ENCODE results near the gene SLC19A1. TPM values are rescaled to one million over a fixed set of nuclear protein-coding genes. Genes with fewer than 3 reads are reported as not detected.

The SLC19A1 gene
- total RNA-seq, 1 experiment from 2014 or later = 25.0 TPM

DNA sequence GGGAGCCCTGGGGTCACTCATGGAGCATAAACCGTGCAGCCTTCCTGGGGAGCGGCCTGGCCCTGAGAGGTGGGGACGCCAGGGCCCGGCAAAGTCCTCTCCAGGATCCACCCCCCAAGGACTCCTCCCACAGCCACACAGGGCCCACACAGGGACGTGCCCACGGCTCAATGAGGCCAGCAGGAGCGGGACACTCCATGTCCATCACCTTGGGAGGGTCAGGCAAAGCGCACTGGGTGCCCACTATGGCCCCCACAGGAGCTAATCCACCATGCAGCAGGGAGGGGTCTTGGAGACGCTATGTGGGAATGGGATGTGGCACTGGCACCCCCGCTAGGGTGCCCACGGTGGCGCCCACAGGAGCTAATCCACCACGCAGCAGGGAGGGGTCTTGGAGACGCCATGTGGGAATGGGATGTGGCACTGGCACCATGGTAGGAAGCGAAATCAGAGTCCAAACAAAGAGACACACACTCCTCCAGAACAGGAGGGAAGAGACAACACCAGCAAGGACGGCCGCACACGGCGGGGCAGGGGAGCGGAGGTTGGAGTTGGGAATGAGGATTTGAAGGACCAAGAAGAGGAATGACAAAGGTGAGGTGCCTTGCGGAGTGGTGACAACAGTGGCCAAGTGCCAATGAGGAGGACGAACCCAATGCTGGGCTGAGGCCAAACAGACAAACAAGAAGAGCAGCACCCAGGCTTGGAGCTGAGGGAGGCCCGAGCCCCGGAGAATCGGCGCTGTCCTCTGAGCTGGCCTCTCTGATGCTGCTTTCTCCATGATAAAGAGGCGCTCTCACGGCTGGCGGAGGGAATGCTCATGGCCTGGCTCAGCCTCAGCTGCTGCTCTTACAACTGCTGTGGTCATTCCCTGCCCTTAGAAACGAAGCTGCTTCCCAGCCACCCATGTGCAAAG lies 18.1 kb upstream of the SLC19A1 start:
- Histone ChIP-seq H3K9me2 (ENCODE audit: insufficient read depth) (no peaks in the 10 kb centered on the region), H3K27me3 (ENCODE audit: insufficient read depth, low read depth) (peaks cover 63% of the 10 kb centered on the region), H3K4me3 (no peak overlapping the region), H3K4me2 (no peak overlapping the region), H4K20me1 (ENCODE audit: insufficient read depth) (no peaks in the 10 kb centered on the region), H3K4me1 (replicated peaks; ENCODE audit: insufficient read depth) (no peaks in the 10 kb centered on the region), H3K9me3 (ENCODE audit: insufficient read depth, low read depth) (no peaks in the 10 kb centered on the region), H3K79me2 (ENCODE audit: low read depth) (no peaks in the 10 kb centered on the region), H3K36me3 (ENCODE audit: low read depth) (no peaks in the 10 kb centered on the region), H2AFZ (no peak overlapping the region), H3K27ac (no peak overlapping the region), H3F3A (ENCODE audit: insufficient read depth, low read depth) (no peaks in the 10 kb centered on the region)
- intact Hi-C loops (cut with micrococcal nuclease; ENCODE audit: unreplicated experiment) = no loop called here
- ChIA-PET POLR2A (ENCODE audit: unreplicated experiment) (no interaction called here), CTCF (no interaction called here)
- TF ChIP-seq, protein P1, sequence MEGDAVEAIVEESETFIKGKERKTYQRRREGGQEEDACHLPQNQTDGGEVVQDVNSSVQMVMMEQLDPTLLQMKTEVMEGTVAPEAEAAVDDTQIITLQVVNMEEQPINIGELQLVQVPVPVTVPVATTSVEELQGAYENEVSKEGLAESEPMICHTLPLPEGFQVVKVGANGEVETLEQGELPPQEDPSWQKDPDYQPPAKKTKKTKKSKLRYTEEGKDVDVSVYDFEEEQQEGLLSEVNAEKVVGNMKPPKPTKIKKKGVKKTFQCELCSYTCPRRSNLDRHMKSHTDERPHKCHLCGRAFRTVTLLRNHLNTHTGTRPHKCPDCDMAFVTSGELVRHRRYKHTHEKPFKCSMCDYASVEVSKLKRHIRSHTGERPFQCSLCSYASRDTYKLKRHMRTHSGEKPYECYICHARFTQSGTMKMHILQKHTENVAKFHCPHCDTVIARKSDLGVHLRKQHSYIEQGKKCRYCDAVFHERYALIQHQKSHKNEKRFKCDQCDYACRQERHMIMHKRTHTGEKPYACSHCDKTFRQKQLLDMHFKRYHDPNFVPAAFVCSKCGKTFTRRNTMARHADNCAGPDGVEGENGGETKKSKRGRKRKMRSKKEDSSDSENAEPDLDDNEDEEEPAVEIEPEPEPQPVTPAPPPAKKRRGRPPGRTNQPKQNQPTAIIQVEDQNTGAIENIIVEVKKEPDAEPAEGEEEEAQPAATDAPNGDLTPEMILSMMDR (conservative IDR thresholded peaks at IDR 0.05) = no peak
- no peak for TF ChIP-seq EZH2 (IDR thresholded peaks at IDR 0.05; ENCODE audit: low read depth)
- no TSS peak for BruUV-seq (replicated peaks)
- no peak for DNase-seq

DNA sequence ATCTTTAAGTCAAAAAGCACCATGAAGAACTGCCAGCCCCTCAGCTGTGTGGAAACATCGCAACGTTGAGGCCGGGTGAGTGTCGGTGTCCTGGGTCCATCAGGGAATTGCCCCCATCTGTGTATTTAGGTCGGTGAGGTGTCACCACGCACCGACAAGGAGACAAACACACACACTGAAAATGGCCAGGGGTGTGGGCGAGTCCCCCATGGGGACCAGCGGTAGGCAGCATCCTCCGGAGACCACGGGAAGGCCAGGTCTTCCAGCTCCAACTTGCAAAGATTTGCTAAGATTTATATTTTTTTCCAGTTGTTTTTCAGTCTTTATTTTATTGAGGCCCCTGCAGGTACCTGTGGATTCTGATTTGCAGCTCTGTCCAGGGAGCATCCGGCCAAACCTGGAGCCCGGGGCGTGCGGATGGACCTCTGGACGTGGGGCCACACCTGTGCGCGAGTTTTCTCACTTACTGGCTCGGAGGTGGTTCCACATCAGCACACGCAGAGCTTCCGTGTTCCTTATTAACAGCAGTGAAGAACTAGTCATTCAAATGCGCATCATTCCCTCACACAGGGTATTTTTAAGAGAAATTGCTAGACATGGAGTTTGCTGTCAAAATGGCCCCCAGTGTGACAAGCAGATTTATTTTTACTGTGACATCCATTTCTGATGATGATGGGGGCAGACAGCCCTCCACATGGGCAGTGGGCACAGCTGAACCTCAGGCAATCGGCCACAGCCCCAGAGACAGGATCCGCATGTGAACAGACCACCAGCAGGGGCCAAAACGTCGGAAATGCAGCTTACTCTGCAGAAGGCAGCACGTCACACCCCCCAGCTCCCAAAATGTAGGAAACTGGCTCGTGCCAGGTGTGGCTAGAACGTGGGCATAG lies 17.2 kb upstream of the SLC19A1 start:
- TF ChIP-seq, protein P1 (conservative IDR thresholded peaks at IDR 0.05) = no peak
- no peak for TF ChIP-seq EZH2 (IDR thresholded peaks at IDR 0.05; ENCODE audit: low read depth)
- Histone ChIP-seq H3F3A (ENCODE audit: insufficient read depth, low read depth) (no peaks in the 10 kb centered on the region), H3K36me3 (ENCODE audit: low read depth) (no peaks in the 10 kb centered on the region), H3K27ac (no peak overlapping the region), H3K79me2 (ENCODE audit: low read depth) (no peaks in the 10 kb centered on the region), H2AFZ (no peak overlapping the region), H3K27me3 (ENCODE audit: insufficient read depth, low read depth) (peaks cover 57% of the 10 kb centered on the region), H3K4me2 (no peak overlapping the region), H3K9me2 (ENCODE audit: insufficient read depth) (no peaks in the 10 kb centered on the region), H3K4me1 (replicated peaks; ENCODE audit: insufficient read depth) (no peaks in the 10 kb centered on the region), H3K4me3 (no peak overlapping the region), H3K9me3 (ENCODE audit: insufficient read depth, low read depth) (no peaks in the 10 kb centered on the region), H4K20me1 (ENCODE audit: insufficient read depth) (no peaks in the 10 kb centered on the region)
- no peak for DNase-seq
- intact Hi-C loops (cut with micrococcal nuclease; ENCODE audit: unreplicated experiment) = no loop called here
- BruUV-seq (replicated peaks) = no TSS peak
- CTCF ChIA-PET = no interaction called here
- POLR2A ChIA-PET (ENCODE audit: unreplicated experiment) = no interaction called here

DNA sequence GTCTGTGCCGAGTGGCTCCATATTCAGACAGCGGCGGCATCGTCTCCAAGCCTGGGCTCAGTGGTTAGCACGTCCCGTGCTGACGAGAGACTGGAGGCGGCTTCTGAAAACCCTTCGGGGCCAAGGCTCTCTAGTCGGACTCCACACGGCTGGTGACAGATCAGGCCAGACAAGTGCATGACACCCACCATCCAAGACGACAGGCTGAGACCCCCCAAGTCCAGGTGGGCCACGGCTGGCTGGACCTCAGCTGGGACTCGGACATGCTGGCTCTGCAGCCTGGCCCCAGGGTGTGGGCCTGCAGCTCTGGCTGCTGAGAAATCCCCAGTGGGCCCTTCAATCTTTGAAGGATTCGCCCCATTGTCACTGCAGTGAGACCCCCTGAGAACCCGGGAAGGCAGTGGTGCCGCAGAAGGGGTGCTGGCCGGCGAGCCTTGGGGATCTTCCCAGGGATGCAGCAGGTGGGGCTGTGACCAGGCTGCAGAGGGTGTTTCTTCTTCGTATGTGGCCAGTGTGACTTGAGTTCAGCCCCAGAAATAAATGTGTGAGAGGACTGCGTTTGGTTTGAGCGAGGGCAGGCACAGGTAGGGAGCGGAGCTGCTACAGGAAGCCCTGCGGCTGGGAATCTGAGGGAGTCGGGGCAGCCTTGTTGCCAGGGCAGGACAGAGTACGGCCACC lies 15.9 kb upstream of the SLC19A1 start:
- ChIA-PET POLR2A (ENCODE audit: unreplicated experiment) (no interaction called here), CTCF (no interaction called here)
- H3F3A ChIP-seq (ENCODE audit: insufficient read depth, low read depth) = no peaks in the 10 kb centered on the region
- peaks cover 44% of the 10 kb centered on the region for H3K27me3 ChIP-seq (ENCODE audit: insufficient read depth, low read depth)
- TF ChIP-seq EZH2 (IDR thresholded peaks at IDR 0.05; ENCODE audit: low read depth) = no peak
- TF ChIP-seq, protein P1 (conservative IDR thresholded peaks at IDR 0.05) = no peak
- H3K27ac ChIP-seq = no peak overlapping the region
- intact Hi-C loops (cut with micrococcal nuclease; ENCODE audit: unreplicated experiment) = no loop called here
- no peaks in the 10 kb centered on the region for H3K79me2 ChIP-seq (ENCODE audit: low read depth)
- no peaks in the 10 kb centered on the region for H3K4me1 ChIP-seq (replicated peaks; ENCODE audit: insufficient read depth)
- DNase-seq = no peak
- no TSS peak for BruUV-seq (replicated peaks)
- no peak overlapping the region for H3K4me2 ChIP-seq
- H3K36me3 ChIP-seq (ENCODE audit: low read depth) = no peaks in the 10 kb centered on the region
- no peaks in the 10 kb centered on the region for H3K9me3 ChIP-seq (ENCODE audit: insufficient read depth, low read depth)
- H4K20me1 ChIP-seq (ENCODE audit: insufficient read depth) = no peaks in the 10 kb centered on the region
- no peaks in the 10 kb centered on the region for H3K9me2 ChIP-seq (ENCODE audit: insufficient read depth)
- no peak overlapping the region for H2AFZ ChIP-seq
- H3K4me3 ChIP-seq = no peak overlapping the region

Data from PC-9 (cell line).